Neutrophil (primary cell): ENCODE measurements around the gene PRSS1.
"Not testable (repeated sequence)": the region's sequence is repeated elsewhere in the genome, so short reads cannot be mapped to it uniquely, and the experiment has no call there.

Source experiments
- H3K27ac ChIP-seq: fragments of 200-600 bp; sonication (generic); 2 replicates; pipeline ENCODE4 v1.5.1; 2016; ENCODE audit warnings: mild to moderate bottlenecking, moderate library complexity
- H3K27me3 ChIP-seq: fragments of 200-600 bp; sonication (generic); 2 replicates; pipeline ENCODE4 v1.6.0; 2016; ENCODE audit warnings: mild to moderate bottlenecking
- H3K36me3 ChIP-seq: fragments of 200-600 bp; sonication (generic); 2 replicates; pipeline ENCODE4 v1.5.1; 2017
- H3K4me1 ChIP-seq, 2 experiments: fragments of 200-600 bp in 1 of 2; sonication (generic) in 1 of 2; 1 replicate in 1 of 2; 2 replicates in 1 of 2; pipeline versions ENCODE4 v1.5.1 to v1.6.1; 2013 to 2016; ENCODE audit warnings: low read depth in 1 of 2, low read length in 1 of 2, mild to moderate bottlenecking in 1 of 2, moderate library complexity in 1 of 2; ENCODE audit not compliant: control insufficient read depth in 1 of 2, insufficient read depth in 1 of 2
- H3K4me3 ChIP-seq, 2 experiments: fragments of 200-600 bp in 1 of 2; sonication (generic) in 1 of 2; 1 replicate in 1 of 2; 2 replicates in 1 of 2; pipeline ENCODE4 v1.5.1; 2013 to 2016; ENCODE audit warnings: low read depth in 1 of 2, low read length in 1 of 2, mild to moderate bottlenecking in 1 of 2, moderate library complexity in 1 of 2
- H3K9me3 ChIP-seq: fragments of 200-600 bp; sonication (generic); 2 replicates; pipeline ENCODE4 v1.5.1; 2016
- TF ChIP-seq, protein P1 (sequence below): fragments of 200-600 bp; sonication (generic); IDR thresholded peaks from 2 replicates; pipeline ENCODE4 v1.5.1; 2016; ENCODE audit warnings: antibody characterized with exemption

PRSS1 gene

DNA sequence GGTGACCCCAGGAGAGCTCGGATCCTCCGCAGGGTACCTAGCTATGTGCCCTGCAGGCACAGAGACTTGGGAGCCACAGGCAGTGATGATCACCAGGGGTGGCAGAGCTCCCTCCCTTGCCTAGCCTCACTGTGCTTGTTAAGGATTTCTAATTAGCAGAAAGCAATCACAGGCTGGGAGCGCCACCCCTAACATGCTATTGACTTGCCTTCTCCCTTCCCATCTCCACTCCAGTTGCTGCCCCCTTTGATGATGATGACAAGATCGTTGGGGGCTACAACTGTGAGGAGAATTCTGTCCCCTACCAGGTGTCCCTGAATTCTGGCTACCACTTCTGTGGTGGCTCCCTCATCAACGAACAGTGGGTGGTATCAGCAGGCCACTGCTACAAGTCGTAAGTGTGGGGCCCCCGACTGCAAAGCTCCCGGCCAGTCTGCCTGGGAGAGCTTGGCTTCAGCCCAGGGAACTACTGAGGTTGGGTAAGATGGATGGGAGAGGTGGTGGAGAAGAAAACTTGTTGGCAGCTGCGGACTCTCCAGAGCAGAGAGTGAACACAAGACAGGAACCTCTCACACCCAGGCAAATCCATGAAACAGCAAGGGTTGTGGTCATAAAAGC lies 1.2 kb downstream of the PRSS1 start:
- TF ChIP-seq, protein P1, sequence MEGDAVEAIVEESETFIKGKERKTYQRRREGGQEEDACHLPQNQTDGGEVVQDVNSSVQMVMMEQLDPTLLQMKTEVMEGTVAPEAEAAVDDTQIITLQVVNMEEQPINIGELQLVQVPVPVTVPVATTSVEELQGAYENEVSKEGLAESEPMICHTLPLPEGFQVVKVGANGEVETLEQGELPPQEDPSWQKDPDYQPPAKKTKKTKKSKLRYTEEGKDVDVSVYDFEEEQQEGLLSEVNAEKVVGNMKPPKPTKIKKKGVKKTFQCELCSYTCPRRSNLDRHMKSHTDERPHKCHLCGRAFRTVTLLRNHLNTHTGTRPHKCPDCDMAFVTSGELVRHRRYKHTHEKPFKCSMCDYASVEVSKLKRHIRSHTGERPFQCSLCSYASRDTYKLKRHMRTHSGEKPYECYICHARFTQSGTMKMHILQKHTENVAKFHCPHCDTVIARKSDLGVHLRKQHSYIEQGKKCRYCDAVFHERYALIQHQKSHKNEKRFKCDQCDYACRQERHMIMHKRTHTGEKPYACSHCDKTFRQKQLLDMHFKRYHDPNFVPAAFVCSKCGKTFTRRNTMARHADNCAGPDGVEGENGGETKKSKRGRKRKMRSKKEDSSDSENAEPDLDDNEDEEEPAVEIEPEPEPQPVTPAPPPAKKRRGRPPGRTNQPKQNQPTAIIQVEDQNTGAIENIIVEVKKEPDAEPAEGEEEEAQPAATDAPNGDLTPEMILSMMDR = no peak
- Histone ChIP-seq H3K27me3 (no peaks in the 10 kb centered on the region), H3K4me1 (no peaks in the 10 kb centered on the region), H3K4me3 (no peak overlapping the region), H3K27ac (no peak overlapping the region), H3K36me3 (no peaks in the 10 kb centered on the region), H3K9me3 (no peaks in the 10 kb centered on the region)

DNA sequence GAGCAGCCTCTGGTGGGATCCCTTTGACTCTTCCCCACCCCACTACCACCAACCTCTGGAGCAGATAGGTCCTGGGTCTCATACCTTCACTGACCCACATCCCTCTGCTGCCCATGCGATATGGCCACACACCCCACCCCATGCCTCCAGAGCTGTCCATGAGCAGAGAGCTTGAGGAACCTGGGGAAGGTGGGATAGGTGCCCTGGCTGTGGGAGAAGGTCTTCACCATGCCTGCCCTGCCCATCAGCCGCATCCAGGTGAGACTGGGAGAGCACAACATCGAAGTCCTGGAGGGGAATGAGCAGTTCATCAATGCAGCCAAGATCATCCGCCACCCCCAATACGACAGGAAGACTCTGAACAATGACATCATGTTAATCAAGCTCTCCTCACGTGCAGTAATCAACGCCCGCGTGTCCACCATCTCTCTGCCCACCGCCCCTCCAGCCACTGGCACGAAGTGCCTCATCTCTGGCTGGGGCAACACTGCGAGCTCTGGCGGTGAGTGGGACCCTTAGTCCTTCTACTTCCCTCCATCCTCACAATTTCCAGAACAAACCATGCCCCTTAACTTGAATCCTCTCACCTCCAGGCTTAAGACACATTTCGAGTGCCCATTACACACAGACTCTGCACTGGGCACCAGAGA lies 2.4 kb downstream of the PRSS1 start:
- H3K9me3 ChIP-seq, H3K4me1 ChIP-seq, H3K27ac ChIP-seq: not testable (repeated sequence)

DNA sequence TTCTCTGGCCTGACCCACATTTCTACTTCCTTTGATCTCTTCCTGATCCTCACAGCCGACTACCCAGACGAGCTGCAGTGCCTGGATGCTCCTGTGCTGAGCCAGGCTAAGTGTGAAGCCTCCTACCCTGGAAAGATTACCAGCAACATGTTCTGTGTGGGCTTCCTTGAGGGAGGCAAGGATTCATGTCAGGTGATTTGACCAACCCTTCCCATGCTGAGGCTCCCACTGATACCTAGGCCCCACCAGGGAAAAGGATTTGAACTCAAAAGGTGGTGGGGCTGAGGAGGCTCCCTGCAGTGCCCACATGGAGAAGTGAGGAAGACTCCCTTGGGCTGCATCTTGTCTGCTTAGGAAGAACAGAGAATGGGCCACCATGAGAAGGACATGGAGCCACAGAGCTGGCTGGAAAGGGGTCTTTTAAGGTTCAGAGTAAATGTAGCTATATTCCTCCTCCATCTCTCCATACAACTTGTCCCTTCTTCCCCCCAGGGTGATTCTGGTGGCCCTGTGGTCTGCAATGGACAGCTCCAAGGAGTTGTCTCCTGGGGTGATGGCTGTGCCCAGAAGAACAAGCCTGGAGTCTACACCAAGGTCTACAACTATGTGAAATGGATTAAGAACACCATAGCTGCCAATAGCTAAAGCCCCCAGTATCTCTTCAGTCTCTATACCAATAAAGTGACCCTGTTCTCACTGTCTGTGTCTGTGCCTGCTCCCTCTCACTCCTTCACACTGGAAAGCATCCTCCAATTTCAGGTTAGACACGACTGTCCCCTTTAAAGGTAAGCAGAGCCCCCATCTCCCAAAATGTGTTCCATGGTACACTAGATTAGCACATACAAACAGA lies 3.3 kb downstream of the PRSS1 start:
- no peak overlapping the region for H3K27ac ChIP-seq
- H3K4me1 ChIP-seq = no peaks in the 10 kb centered on the region
- H3K9me3 ChIP-seq = no peaks in the 10 kb centered on the region
- no peaks in the 10 kb centered on the region for H3K36me3 ChIP-seq
- no peak overlapping the region for H3K4me3 ChIP-seq
- TF ChIP-seq, protein P1 = no peak
- no peaks in the 10 kb centered on the region for H3K27me3 ChIP-seq

More for the DNA sequence above, 2.4 kb downstream of the PRSS1 start:
- H3K36me3 ChIP-seq, H3K27me3 ChIP-seq, H3K4me3 ChIP-seq: not testable (repeated sequence)

DNA sequence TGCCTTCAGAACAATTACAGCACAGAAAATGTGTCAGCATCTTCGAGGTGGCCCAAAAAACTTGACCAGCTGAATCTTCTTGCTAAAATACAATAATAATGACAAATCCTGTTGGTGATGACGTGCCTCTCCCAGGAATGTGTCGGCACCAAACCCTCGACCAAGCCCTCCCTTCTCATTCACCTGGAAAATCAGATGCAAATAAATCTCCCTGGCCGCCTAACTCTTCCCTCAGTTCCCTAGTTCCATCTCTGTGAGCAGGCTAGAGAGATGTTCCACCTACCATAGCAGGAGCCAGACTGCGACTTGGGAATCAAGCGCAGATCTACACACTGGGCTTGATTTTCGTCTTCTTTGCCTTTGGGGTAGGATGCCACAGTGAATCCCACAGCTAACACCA lies 4.1 kb downstream of the PRSS1 start:
- Histone ChIP-seq H3K27ac (no peak overlapping the region), H3K4me3 (no peak overlapping the region), H3K36me3 (no peaks in the 10 kb centered on the region), H3K9me3 (no peaks in the 10 kb centered on the region), H3K4me1 (no peaks in the 10 kb centered on the region), H3K27me3 (no peaks in the 10 kb centered on the region)
- TF ChIP-seq, protein P1 = no peak

DNA sequence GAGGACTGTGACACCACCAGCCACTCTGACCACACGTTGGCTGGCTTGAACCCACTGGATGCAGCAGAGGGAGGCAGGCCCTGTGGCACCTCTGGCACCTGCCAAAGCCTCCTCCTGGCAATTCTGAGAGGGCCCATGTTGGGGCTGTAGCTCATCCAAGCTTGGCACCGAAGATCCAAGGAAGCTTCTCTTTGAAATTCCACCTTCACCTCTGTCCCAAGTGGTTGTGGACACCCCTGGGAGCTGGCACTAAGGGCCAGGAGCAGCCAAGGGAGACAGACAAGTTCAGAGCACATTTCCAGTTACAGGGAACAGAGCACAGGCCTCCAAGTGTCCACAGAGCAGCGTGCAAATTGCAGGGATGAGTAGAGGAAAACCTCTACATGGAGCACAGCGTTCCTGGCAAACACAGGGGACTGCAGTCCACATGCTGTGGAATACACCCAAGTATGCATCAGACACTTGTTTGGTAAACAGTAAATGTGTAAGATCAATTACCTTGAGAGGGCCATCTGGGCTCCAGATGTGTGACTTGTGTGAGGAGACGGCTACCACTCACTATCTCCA lies 4.7 kb downstream of the PRSS1 start:
- not testable (repeated sequence) for H3K4me3 ChIP-seq, H3K9me3 ChIP-seq, H3K27me3 ChIP-seq, H3K4me1 ChIP-seq, H3K36me3 ChIP-seq, H3K27ac ChIP-seq

DNA sequence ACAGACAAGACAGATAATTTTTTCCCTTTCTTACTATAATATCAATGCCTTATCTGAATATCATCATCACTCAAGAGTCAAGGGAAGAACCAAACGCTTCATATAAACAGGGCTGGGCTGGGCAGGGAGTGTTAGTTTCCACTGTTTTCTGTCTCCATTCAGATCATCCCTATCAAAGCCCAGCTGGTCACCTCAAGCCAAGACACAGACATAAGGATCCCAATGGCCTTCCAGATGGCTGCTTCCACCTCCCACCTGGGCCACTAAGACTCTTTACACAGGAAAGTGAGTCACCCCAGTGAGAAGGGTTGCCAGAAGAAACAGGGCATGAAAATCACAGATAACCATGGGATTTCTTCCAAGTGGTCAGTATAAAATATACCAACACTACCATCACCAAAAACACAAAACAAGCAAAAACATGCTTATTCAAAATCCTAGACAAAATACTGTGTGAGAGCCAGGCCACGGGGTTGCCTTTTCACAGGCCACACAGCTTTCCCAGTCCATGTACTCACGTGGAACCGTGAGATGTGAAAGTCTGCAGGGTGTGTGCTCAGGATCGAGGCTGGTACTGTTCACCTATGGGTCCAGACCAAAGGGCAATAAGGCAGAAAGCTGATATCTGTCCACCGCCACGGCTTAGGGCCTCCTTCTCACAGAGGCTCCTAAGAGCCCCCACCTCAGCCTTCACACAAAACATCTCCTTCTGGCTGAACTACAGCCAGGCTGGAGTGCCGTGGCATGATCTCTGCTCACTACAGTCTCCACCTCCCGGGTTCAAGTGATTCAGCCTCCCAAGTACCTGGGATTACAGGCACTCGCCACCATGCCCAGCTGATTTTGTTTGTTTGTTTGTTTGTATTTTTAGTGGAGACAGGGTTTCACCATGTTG lies 5.7 kb downstream of the PRSS1 start:
- no peak overlapping the region for H3K4me3 ChIP-seq
- no peaks in the 10 kb centered on the region for H3K27me3 ChIP-seq
- H3K36me3 ChIP-seq = no peaks in the 10 kb centered on the region
- no peaks in the 10 kb centered on the region for H3K4me1 ChIP-seq
- no peak overlapping the region for H3K27ac ChIP-seq
- H3K9me3 ChIP-seq = no peaks in the 10 kb centered on the region
- TF ChIP-seq, protein P1 = no peak

DNA sequence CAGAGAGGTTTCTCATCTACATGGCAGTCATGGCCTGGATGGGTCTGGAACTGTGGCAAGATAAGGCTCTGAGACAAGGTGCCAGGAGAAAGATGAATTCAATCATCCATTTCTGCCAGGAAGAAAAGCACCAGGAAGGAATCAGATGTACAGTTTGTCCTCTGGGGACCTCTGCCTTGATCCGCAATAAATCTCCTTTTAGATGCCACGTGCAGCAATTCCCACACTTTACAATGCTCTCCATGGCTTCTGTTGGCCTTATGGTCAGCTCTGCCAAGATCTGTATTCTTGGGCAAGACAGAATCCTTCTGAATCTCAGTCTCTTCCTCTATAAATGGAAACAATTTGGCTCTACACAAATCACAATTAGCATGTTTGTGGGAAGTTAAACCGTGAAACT lies 9.0 kb downstream of the PRSS1 start:
- not testable (repeated sequence) for H3K27ac ChIP-seq, H3K27me3 ChIP-seq, H3K36me3 ChIP-seq, H3K4me3 ChIP-seq, H3K9me3 ChIP-seq, H3K4me1 ChIP-seq
